Stimulated activated naive CD8-positive, alpha-beta T cell treated with anti-CD3 and anti-CD28 coated beads, Interleukin-15, amount 100 ng/mL, for 72 hours (primary cell): ENCODE data around the gene GOLPH3.

ENCODE experiments used
- ATAC-seq: fragments of 150-1000 bp; cut with Tn5 transposase; 2 replicates; pipeline ENCODE4 v1.10.0; 2021; ENCODE audit warnings: mild to moderate bottlenecking, moderate library complexity
- DNase-seq, 2 donors: peaks; one replicate each; pipeline ENCODE4 v3.0.0; 2021 to 2022
- H3K27ac Mint-ChIP-seq, 2 donors: one replicate each; pipeline ENCODE4 v1.8.0; 2022; ENCODE audit warnings: mild to moderate bottlenecking in 2 of 2, mixed read lengths in 2 of 2, moderate library complexity in 2 of 2
- H3K27me3 Mint-ChIP-seq: one replicate; pipeline ENCODE4 v1.8.0; 2022; ENCODE audit warnings: mixed read lengths
- H3K4me1 Mint-ChIP-seq: one replicate; pipeline ENCODE4 v1.8.0; 2022; ENCODE audit warnings: mild to moderate bottlenecking, mixed read lengths
- H3K4me3 Mint-ChIP-seq, 2 donors: one replicate each; pipeline ENCODE4 v1.8.0; 2022; ENCODE audit warnings: mild to moderate bottlenecking in 2 of 2, mixed read lengths in 2 of 2, moderate library complexity in 1 of 2
- H3K9me3 Mint-ChIP-seq, 2 donors: one replicate each; pipeline ENCODE4 v1.8.0; 2022; ENCODE audit warnings: mixed read lengths in 2 of 2

Gene GOLPH3

DNA sequence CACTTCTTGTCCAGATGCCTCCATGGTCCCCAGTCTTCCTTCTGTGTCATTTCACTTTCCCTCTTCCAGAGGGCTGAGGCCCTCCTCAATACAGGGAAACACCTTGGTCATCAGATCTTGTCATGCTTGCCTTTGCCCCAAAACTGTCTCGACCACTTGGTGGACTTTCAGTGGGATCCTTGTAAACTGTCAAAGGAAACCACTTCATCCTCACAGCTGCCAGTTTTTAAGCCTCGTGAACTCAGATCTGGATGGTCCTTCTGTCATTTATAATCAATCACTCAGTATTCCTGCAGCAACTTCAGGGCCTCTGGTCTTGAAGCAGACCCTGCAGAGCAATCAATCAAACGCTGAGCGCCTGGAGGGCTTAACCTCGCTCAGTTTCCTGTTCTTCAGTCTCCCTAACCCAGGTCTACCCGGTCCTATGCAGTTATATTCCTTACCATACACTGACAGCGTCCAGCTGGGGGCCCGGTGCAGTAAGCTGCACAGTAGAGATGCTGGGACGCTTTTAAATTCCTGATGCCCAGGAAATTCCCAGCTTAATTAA is 74.6 kb downstream of the GOLPH3 start:
- Mint-ChIP-seq H3K27ac (peak overlapping the region in 1 of 2 donors; percentile 79), H3K9me3 (no peaks in the 10 kb centered on the region), H3K4me1 (no peaks in the 10 kb centered on the region), H3K27me3 (no peaks in the 10 kb centered on the region), H3K4me3 (no peak overlapping the region)
- DNase-seq, result no peak
- no peak for ATAC-seq

DNA sequence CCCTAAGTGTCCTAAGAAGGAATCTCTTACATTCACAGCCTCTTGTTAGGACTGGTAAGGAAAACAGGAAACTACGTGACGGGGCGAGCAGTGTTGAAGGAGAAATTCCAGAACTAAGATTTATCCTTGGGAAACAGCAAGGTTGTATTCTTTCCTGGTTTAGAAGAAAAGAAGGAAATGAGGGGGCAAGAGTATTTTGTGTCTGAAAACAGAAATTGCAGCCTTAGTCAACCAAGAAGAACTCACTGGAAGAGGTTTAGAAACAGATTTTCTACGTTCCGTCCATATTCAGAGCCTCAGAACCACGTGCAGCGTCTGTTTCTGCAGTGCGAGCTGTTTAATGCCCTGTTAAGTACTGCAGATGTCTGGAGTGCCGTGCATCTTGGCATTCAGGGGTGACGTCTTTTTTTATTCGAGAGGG is 75.2 kb downstream of the GOLPH3 start:
- Mint-ChIP-seq H3K4me3 (no peak overlapping the region), H3K27ac (no peak overlapping the region), H3K4me1 (no peaks in the 10 kb centered on the region), H3K9me3 (no peaks in the 10 kb centered on the region), H3K27me3 (no peaks in the 10 kb centered on the region)
- no peak for DNase-seq
- ATAC-seq, result no peak

DNA sequence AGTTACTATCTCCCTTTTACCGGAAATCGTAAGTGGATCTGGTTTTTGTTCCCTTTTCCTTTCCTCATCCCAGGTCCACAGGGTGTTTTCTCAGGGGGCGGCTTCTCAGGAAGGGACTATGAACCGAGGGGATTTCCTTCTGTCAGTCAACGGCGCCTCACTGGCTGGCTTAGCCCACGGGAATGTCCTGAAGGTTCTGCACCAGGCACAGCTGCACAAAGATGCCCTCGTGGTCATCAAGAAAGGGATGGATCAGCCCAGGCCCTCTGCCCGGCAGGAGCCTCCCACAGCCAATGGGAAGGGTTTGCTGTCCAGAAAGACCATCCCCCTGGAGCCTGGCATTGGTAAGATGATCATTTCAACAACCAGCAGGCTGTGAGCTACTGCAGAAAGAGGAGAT is 75.8 kb downstream of the GOLPH3 start:
- H3K9me3 Mint-ChIP-seq, result no peaks in the 10 kb centered on the region
- H3K27me3 Mint-ChIP-seq, result no peaks in the 10 kb centered on the region
- no peak overlapping the region for H3K4me3 Mint-ChIP-seq
- DNase-seq (no peak), ATAC-seq (no peak)
- H3K27ac Mint-ChIP-seq, result no peak overlapping the region
- H3K4me1 Mint-ChIP-seq, result no peaks in the 10 kb centered on the region

DNA sequence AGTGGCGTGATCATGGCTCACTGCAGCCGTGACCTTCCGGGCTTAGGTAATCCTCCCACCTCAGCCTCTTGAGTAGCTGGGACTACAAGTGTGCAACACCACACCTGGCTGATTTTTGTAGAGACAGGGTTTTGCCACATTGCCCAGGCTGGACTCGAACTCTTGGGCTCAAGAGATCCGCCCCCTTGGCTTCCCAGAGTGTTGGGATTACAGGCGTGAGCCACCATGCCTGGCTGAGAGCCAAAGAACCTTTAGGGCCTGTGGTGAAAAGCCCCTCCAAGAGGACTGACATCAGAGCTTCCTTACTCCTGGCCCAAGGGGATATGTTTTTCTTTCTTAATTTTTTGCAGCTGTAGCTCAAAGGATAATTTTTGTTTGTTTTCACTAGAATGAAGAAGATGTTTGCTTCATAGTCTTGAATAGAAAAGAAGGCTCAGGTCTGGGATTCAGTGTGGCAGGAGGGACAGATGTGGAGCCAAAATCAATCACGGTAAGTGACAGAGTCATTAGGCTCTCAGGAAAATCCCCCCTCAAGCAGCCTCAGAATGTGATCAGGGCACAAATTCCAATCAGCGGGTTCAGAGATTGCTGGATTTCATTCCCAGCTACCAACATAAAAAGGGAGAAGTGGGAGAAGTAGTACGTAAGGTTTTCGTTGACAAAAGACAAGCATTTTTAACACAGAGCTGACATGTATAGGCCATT is 77.1 kb downstream of the GOLPH3 start:
- DNase-seq, result no peak
- Mint-ChIP-seq H3K4me1 (no peaks in the 10 kb centered on the region), H3K9me3 (no peaks in the 10 kb centered on the region), H3K4me3 (no peak overlapping the region), H3K27me3 (no peaks in the 10 kb centered on the region), H3K27ac (peak overlapping the region in 1 of 2 donors; percentile 74)
- no peak for ATAC-seq

DNA sequence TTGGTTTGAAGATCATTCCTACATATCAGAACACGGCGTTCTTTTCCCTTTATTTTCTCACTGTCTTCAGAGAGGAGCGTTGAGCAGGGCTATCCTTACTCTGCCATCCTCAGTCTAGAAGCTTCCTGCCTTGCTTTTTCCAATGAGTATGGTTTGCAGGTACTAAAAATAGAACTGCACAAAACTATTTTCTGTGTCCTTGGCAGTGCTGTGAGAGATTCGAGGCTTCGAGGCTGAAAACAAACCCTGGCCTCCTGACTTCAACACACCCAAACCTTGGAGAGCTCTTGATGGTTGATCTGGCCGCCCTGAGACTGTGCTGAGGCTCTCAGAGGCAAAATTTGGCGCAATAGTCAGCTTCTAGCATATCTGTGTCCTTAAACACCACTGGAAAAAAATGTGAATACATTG is 78.9 kb downstream of the GOLPH3 start:
- ATAC-seq, result no peak
- H3K9me3 Mint-ChIP-seq, result no peaks in the 10 kb centered on the region
- no peak overlapping the region for H3K4me3 Mint-ChIP-seq
- H3K27me3 Mint-ChIP-seq, result no peaks in the 10 kb centered on the region
- no peaks in the 10 kb centered on the region for H3K4me1 Mint-ChIP-seq
- no peak for DNase-seq
- peak overlapping the region in 1 of 2 donors; percentile 71 for H3K27ac Mint-ChIP-seq

DNA sequence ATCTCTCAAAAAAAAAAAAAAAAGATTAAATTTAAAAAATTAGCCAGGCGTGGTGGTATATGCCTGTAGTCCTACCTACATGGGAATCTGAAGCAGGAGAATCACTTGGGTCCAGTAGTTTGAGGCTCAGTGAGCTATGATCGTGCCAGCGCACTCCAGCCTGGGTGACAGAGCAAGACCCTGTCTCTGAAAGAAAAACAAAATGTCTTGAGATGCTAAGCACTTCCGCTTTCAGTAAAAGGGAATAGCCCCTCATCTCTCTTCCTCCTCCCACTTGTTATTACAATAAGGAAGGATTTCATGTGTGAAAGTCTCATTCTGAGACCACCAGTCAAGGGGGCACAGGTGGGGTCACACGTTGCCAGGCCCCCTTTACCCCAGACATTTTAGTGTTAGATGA is 79.4 kb downstream of the GOLPH3 start:
- no peak for ATAC-seq
- H3K27ac Mint-ChIP-seq, result peak overlapping the region in 1 of 2 donors; percentile 71
- DNase-seq, result no peak
- no peaks in the 10 kb centered on the region for H3K27me3 Mint-ChIP-seq
- H3K4me1 Mint-ChIP-seq, result no peaks in the 10 kb centered on the region
- H3K4me3 Mint-ChIP-seq, result no peak overlapping the region
- H3K9me3 Mint-ChIP-seq, result no peaks in the 10 kb centered on the region

DNA sequence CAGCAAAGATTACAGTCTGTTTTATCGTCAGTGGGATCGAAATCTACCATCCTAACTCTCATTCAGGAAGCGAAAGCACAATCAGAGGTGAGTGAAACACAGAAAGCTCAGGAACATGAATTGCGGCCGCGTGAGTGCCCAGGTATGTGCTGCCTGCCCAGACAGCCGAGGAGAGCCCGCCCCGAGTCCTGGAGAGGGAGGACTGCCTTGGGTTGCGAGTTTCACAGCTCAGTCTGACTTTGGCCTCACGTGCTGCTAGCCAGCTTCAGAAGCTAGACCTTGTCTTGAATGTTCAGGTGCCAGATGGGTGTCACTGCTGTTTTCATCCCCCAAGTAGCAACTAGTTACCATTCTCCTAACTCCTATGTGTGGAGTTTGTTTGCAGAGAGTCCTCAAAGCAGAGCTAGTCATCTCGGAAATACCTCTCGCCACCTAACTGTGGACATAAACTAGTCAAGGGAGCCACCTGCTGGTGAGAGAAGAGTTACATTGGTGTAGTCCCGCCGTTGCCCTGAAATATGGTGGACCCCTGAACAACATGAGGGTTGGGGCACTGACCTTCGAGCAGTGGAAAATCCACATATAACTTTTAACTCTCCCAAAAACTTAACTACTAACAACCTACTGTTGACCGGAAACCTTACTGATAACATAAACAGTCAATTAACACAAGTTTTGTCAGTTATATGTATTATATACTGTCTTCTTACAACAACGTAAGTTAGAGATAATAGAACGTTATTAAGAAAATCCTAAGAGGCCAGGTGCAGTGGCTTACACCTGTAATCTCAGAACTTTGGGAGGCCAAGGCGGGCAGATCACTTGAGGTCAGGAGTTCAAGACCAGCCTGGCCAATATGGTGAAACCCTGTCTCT is 80.9 kb downstream of the GOLPH3 start:
- H3K4me1 Mint-ChIP-seq, result no peaks in the 10 kb centered on the region
- DNase-seq (peak; percentile 59 to 61), ATAC-seq (peak; percentile 90)
- H3K27ac Mint-ChIP-seq, result no peak overlapping the region
- no peaks in the 10 kb centered on the region for H3K9me3 Mint-ChIP-seq
- H3K27me3 Mint-ChIP-seq, result no peaks in the 10 kb centered on the region
- H3K4me3 Mint-ChIP-seq, result no peak overlapping the region

DNA sequence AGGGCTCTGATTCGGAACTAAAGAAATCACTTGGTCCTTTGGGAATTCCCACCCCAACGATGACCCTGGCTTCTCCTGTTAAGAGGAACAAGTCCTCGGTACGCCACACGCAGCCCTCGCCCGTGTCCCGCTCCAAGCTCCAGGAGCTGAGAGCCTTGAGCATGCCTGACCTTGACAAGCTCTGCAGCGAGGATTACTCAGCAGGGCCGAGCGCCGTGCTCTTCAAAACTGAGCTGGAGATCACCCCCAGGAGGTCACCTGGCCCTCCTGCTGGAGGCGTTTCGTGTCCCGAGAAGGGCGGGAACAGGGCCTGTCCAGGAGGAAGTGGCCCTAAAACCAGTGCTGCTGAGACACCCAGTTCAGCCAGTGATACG is 83.4 kb downstream of the GOLPH3 start:
- H3K27ac Mint-ChIP-seq, result no peak overlapping the region
- H3K27me3 Mint-ChIP-seq, result no peaks in the 10 kb centered on the region
- H3K4me1 Mint-ChIP-seq, result no peaks in the 10 kb centered on the region
- ATAC-seq (no peak), DNase-seq (no peak)
- H3K9me3 Mint-ChIP-seq, result no peaks in the 10 kb centered on the region
- no peak overlapping the region for H3K4me3 Mint-ChIP-seq

DNA sequence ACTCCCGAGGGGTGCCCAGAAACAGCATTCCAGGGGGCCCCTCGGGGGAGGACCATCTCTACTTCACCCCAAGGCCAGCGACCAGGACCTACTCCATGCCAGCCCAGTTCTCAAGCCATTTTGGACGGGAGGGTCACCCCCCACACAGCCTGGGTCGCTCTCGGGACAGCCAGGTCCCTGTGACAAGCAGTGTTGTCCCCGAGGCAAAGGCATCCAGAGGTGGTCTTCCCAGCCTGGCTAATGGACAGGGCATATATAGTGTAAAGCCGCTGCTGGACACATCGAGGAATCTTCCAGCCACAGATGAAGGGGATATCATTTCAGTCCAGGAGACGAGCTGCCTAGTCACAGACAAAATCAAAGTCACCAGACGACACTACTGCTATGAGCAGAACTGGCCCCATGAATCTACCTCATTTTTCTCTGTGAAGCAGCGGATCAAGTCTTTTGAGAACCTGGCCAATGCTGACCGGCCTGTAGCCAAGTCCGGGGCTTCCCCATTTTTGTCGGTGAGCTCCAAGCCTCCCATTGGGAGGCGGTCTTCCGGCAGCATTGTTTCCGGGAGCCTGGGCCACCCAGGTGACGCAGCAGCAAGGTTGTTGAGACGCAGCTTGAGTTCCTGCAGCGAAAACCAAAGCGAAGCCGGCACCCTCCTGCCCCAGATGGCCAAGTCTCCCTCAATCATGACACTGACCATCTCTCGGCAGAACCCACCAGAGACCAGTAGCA is 83.9 kb downstream of the GOLPH3 start:
- no peak for DNase-seq
- no peaks in the 10 kb centered on the region for H3K9me3 Mint-ChIP-seq
- H3K27ac Mint-ChIP-seq, result no peak overlapping the region
- no peaks in the 10 kb centered on the region for H3K4me1 Mint-ChIP-seq
- no peak overlapping the region for H3K4me3 Mint-ChIP-seq
- ATAC-seq, result no peak
- no peaks in the 10 kb centered on the region for H3K27me3 Mint-ChIP-seq

DNA sequence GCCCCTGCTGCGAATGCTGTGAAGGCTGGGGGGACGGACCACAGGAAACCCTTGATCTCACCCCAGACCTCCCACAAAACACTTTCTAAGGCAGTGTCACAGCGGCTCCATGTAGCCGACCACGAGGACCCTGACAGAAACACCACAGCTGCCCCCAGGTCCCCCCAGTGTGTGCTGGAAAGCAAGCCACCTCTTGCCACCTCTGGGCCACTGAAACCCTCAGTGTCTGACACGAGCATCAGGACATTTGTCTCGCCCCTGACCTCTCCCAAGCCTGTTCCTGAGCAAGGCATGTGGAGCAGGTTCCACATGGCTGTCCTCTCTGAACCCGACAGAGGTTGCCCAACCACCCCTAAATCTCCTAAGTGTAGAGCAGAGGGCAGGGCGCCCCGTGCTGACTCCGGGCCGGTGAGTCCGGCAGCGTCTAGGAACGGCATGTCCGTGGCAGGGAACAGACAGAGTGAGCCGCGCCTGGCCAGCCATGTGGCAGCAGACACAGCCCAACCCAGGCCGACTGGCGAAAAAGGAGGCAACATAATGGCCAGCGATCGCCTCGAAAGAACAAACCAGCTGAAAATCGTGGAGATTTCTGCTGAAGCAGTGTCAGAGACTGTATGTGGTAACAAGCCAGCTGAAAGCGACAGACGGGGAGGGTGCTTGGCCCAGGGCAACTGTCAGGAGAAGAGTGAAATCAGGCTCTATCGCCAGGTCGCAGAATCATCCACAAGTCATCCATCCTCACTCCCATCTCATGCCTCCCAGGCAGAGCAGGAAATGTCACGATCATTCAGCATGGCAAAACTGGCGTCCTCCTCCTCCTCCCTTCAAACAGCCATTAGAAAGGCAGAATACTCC is 84.7 kb downstream of the GOLPH3 start:
- ATAC-seq, result no peak
- H3K9me3 Mint-ChIP-seq, result no peaks in the 10 kb centered on the region
- no peak for DNase-seq
- H3K4me3 Mint-ChIP-seq, result no peak overlapping the region
- H3K27ac Mint-ChIP-seq, result no peak overlapping the region
- no peaks in the 10 kb centered on the region for H3K27me3 Mint-ChIP-seq
- H3K4me1 Mint-ChIP-seq, result no peaks in the 10 kb centered on the region

DNA sequence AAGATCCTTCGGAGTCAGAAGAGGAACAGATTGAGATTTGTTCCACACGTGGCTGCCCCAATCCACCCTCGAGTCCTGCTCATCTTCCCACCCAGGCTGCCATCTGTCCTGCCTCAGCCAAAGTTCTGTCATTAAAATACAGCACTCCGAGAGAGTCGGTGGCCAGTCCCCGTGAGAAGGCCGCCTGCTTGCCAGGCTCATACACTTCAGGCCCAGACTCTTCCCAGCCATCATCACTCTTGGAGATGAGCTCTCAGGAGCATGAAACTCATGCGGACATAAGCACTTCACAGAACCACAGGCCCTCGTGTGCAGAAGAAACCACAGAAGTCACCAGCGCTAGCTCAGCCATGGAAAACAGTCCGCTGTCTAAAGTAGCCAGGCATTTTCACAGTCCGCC is 85.9 kb downstream of the GOLPH3 start:
- no peaks in the 10 kb centered on the region for H3K27me3 Mint-ChIP-seq
- DNase-seq (no peak), ATAC-seq (no peak)
- H3K27ac Mint-ChIP-seq, result no peak overlapping the region
- H3K4me1 Mint-ChIP-seq, result no peaks in the 10 kb centered on the region
- H3K4me3 Mint-ChIP-seq, result no peak overlapping the region
- H3K9me3 Mint-ChIP-seq, result no peaks in the 10 kb centered on the region

DNA sequence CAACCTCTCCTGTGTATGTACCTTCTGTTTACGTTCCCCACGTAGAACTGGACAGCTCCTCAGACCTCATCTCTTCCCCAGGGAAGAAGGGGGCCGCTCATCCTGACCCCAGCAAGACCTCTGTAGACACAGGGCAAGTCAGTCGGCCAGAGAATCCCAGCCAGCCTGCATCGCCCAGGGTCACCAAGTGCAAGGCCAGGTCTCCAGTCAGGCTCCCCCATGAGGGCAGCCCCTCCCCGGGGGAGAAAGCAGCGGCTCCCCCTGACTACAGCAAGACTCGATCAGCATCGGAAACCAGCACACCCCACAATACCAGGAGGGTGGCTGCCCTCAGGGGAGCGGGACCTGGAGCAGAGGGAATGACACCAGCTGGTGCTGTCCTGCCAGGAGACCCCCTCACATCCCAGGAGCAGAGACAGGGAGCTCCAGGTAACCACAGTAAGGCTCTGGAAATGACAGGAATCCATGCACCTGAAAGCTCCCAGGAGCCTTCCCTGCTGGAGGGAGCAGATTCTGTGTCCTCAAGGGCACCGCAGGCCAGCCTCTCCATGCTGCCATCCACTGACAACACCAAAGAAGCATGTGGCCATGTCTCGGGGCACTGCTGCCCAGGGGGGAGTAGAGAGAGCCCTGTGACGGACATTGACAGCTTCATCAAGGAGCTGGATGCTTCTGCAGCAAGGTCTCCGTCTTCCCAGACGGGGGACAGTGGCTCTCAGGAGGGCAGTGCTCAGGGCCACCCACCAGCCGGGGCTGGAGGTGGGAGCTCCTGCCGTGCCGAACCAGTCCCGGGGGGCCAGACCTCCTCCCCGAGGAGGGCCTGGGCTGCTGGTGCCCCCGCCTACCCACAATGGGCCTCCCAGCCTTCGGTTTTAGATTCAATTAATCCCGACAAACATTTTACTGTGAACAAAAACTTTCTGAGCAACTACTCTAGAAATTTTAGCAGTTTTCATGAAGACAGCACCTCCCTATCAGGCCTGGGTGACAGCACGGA is 86.7 kb downstream of the GOLPH3 start:
- DNase-seq (no peak), ATAC-seq (no peak)
- Mint-ChIP-seq H3K4me1 (no peaks in the 10 kb centered on the region), H3K4me3 (no peak overlapping the region), H3K27ac (no peak overlapping the region), H3K27me3 (no peaks in the 10 kb centered on the region), H3K9me3 (no peaks in the 10 kb centered on the region)

DNA sequence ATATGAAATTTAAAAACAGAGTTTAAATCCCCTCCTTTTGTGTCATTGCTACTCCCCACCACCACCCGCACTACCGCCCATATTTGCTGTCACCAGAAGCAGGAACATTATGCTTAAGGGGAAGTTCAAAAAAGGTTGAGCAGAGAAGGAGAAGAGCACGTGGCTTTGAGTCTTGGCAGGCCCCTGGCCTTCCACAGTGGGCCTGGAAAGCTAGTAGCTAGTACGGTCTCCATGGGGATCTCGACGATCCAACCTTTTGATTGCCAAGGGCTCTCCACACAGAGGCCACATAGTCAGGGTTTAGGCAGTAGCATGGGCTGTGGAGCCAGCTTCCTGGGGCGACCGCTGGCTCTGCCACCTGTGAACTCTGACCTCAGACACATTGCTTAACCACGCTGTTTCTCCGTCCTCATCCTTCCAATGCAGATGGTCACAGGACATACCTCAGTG is 90.1 kb downstream of the GOLPH3 start:
- no peak for ATAC-seq
- no peak overlapping the region for H3K4me3 Mint-ChIP-seq
- no peaks in the 10 kb centered on the region for H3K9me3 Mint-ChIP-seq
- H3K27ac Mint-ChIP-seq, result no peak overlapping the region
- H3K27me3 Mint-ChIP-seq, result no peaks in the 10 kb centered on the region
- DNase-seq, result no peak
- no peaks in the 10 kb centered on the region for H3K4me1 Mint-ChIP-seq

DNA sequence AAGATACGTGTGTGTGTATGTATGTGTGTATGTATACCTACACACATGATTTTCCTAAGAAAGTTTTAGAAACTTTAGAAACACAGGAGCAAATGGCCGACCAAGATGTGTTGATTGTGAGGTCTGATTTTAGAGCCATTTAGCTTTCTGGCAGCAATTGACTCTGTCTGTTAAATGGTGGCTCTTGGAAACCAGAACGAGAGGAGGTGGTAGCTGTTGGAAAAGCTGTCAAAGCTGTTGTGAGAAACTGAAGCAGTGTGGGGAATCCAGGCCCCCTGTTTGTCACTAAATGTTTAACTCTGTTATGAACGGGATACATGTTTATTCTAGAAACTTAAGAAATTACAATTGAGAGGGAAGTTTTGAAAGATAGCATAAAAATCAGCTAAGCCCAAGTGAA is 91.4 kb downstream of the GOLPH3 start:
- no peaks in the 10 kb centered on the region for H3K27me3 Mint-ChIP-seq
- H3K4me1 Mint-ChIP-seq, result no peaks in the 10 kb centered on the region
- H3K4me3 Mint-ChIP-seq, result no peak overlapping the region
- ATAC-seq (no peak), DNase-seq (no peak)
- H3K9me3 Mint-ChIP-seq, result no peaks in the 10 kb centered on the region
- H3K27ac Mint-ChIP-seq, result no peak overlapping the region
